Measurements from ENCODE around the gene CREB5. TPM values are rescaled to one million over a fixed set of nuclear protein-coding genes. Genes with fewer than 3 reads are reported as not detected.

The CREB5 gene
- total and polyA plus RNA-seq, 2 of the 13 experiments (the other 11 are each of a cell fraction or from before 2014, with no cell fraction given): 0.38 to 0.71 TPM

DNA sequence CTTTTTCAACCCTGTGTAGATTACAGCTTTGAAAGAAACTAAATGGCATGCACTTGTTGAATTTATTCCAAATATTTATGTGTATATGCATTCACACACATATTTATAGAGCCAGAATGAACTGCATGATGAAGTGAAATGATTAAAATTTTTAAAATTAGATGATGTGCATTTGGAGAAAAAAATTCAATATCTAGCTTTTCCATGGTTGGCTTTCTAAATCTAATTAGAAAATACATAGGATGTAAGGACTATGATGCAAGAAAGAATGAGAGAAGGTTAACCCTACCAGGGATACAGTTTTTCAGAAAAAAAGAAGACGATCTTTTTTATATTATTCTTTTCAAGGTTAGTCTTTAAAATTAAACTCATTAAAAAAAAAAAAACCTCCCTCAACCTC, 341.3 kb downstream of the CREB5 start:
- in situ Hi-C loops (cut with HindIII; ENCODE audit: extremely low pct_ligation_motif_present, low pct_unique_long_range_greater_than_20kb): no loop called here
- Histone ChIP-seq H3K9ac (ENCODE audit: insufficient read depth, low read depth, low read length) (no peak overlapping the region), H3K27ac (ENCODE audit: extremely low read length, insufficient read depth, low read length) (no peak overlapping the region), H3K4me1 (ENCODE audit: insufficient read depth, low read length) (no peaks in the 10 kb centered on the region), H2AFZ (ENCODE audit: low read length) (no peak overlapping the region), H3K27me3 (ENCODE audit: control insufficient read depth in 1 of 2, insufficient read depth in 2 of 2, low read length in 2 of 2) (no peaks in the 10 kb centered on the region; a peak in 1 of 5 replicates), H3K4me2 (ENCODE audit: low read depth, low read length) (no peak overlapping the region), H3K4me3 (replicated peaks in 1 of 3; ENCODE audit: insufficient read depth in 1 of 3, low read depth in 2 of 3, low read length in 3 of 3) (no peak overlapping the region), H3K36me3 (replicated peaks in 1 of 2; ENCODE audit: control insufficient read depth in 1 of 2, insufficient read depth in 2 of 2, low read length in 2 of 2) (no peaks in the 10 kb centered on the region), H4K20me1 (ENCODE audit: insufficient read depth, low read length) (no peaks in the 10 kb centered on the region), H3K9me3 (ENCODE audit: low read length) (no peaks in the 10 kb centered on the region), H3K79me2 (ENCODE audit: insufficient read depth, low read length) (no peaks in the 10 kb centered on the region)
- ChIA-PET CTCF (ENCODE audit: low intra/inter-chr PET ratio, low total read pairs) (no interaction called here), POLR2A (no interaction called here)
- no peak for DNase-seq (ENCODE audit: low spot score)
- no peak for ATAC-seq
- intact Hi-C loops (cut with micrococcal nuclease; ENCODE audit: unreplicated experiment): no loop called here
- no TSS peak for BruUV-seq (replicated peaks)
- FAIRE-seq: no peak
- WGBS (ENCODE audit: low lambda C conversion rate): 12% methylated on average over 1 of the region's 1 CpG
- TF ChIP-seq, protein P1, sequence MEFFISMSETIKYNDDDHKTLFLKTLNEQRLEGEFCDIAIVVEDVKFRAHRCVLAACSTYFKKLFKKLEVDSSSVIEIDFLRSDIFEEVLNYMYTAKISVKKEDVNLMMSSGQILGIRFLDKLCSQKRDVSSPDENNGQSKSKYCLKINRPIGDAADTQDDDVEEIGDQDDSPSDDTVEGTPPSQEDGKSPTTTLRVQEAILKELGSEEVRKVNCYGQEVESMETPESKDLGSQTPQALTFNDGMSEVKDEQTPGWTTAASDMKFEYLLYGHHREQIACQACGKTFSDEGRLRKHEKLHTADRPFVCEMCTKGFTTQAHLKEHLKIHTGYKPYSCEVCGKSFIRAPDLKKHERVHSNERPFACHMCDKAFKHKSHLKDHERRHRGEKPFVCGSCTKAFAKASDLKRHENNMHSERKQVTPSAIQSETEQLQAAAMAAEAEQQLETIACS (CRISPR knock-in tag; IDR thresholded peaks at IDR 0.05): no peak
- TF ChIP-seq, protein P2, sequence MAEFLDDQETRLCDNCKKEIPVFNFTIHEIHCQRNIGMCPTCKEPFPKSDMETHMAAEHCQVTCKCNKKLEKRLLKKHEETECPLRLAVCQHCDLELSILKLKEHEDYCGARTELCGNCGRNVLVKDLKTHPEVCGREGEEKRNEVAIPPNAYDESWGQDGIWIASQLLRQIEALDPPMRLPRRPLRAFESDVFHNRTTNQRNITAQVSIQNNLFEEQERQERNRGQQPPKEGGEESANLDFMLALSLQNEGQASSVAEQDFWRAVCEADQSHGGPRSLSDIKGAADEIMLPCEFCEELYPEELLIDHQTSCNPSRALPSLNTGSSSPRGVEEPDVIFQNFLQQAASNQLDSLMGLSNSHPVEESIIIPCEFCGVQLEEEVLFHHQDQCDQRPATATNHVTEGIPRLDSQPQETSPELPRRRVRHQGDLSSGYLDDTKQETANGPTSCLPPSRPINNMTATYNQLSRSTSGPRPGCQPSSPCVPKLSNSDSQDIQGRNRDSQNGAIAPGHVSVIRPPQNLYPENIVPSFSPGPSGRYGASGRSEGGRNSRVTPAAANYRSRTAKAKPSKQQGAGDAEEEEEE (CRISPR knock-in tag; IDR thresholded peaks at IDR 0.05; ENCODE audit: borderline replicate concordance): no peak
- TF ChIP-seq, protein P3, sequence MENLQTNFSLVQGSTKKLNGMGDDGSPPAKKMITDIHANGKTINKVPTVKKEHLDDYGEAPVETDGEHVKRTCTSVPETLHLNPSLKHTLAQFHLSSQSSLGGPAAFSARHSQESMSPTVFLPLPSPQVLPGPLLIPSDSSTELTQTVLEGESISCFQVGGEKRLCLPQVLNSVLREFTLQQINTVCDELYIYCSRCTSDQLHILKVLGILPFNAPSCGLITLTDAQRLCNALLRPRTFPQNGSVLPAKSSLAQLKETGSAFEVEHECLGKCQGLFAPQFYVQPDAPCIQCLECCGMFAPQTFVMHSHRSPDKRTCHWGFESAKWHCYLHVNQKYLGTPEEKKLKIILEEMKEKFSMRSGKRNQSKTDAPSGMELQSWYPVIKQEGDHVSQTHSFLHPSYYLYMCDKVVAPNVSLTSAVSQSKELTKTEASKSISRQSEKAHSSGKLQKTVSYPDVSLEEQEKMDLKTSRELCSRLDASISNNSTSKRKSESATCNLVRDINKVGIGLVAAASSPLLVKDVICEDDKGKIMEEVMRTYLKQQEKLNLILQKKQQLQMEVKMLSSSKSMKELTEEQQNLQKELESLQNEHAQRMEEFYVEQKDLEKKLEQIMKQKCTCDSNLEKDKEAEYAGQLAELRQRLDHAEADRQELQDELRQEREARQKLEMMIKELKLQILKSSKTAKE (CRISPR knock-in tag; IDR thresholded peaks at IDR 0.05; ENCODE audit: borderline replicate concordance): no peak
- TF ChIP-seq ZNF460 (CRISPR knock-in tag; IDR thresholded peaks at IDR 0.05; ENCODE audit: borderline replicate concordance): no peak
- TF ChIP-seq NR1H2 (CRISPR knock-in tag; IDR thresholded peaks at IDR 0.05; ENCODE audit: borderline replicate concordance, low read depth): no peak
- TF ChIP-seq ZSCAN20 (CRISPR knock-in tag; IDR thresholded peaks at IDR 0.05; ENCODE audit: borderline replicate concordance): no peak
- TF ChIP-seq ZNF598 (CRISPR knock-in tag; IDR thresholded peaks at IDR 0.05; ENCODE audit: borderline replicate concordance): no peak
- TF ChIP-seq TBX3 (IDR thresholded peaks at IDR 0.05; ENCODE audit: borderline replicate concordance): no peak
- no peak for TF ChIP-seq ZNF75D (CRISPR knock-in tag; IDR thresholded peaks at IDR 0.05; ENCODE audit: borderline replicate concordance)
- TF ChIP-seq, protein P4, sequence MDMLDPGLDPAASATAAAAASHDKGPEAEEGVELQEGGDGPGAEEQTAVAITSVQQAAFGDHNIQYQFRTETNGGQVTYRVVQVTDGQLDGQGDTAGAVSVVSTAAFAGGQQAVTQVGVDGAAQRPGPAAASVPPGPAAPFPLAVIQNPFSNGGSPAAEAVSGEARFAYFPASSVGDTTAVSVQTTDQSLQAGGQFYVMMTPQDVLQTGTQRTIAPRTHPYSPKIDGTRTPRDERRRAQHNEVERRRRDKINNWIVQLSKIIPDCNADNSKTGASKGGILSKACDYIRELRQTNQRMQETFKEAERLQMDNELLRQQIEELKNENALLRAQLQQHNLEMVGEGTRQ (IDR thresholded peaks at IDR 0.05; ENCODE audit: low read depth, low read length): no peak
- TF ChIP-seq, protein P4 (CRISPR knock-in tag; IDR thresholded peaks at IDR 0.05; ENCODE audit: borderline replicate concordance): no peak
